MM.1S (cell line): ENCODE results near the gene ASIC2.

ENCODE experiments used
- DNase-seq: peaks from one replicate; pipeline ENCODE4 v3.0.0-alpha.2; 2015
- H2AFZ ChIP-seq: fragments of 300-600 bp; sonication (generic); 2 replicates; pipeline ENCODE4 v1.6.0; 2016; ENCODE audit warnings: antibody characterized with exemption, low read length
- H3F3A ChIP-seq: fragments of 300-600 bp; sonication (generic); 2 replicates; pipeline ENCODE4 v1.6.1; 2016; ENCODE audit warnings: mild to moderate bottlenecking, antibody characterized with exemption, low read length, moderate library complexity, mixed read lengths; ENCODE audit not compliant: insufficient read depth
- H3K27ac ChIP-seq: fragments of 300-600 bp; sonication (generic); 2 replicates; pipeline ENCODE4 v1.5.1; 2016; ENCODE audit warnings: mild to moderate bottlenecking, low read length
- H3K27me3 ChIP-seq: fragments of 300-600 bp; sonication (generic); replicated peaks from 2 replicates; pipeline ENCODE4 v1.6.0; 2016; ENCODE audit warnings: low read length; ENCODE audit not compliant: insufficient read depth
- H3K36me3 ChIP-seq: fragments of 300-600 bp; sonication (generic); replicated peaks from 2 replicates; pipeline ENCODE4 v1.6.1; 2016; ENCODE audit warnings: mild to moderate bottlenecking, low read length, mixed read lengths; ENCODE audit not compliant: insufficient read depth
- H3K4me1 ChIP-seq: fragments of 300-600 bp; sonication (generic); 2 replicates; pipeline ENCODE4 v1.6.1; 2016; ENCODE audit warnings: low read length, mixed read lengths
- H3K4me2 ChIP-seq: fragments of 300-600 bp; sonication (generic); 2 replicates; pipeline ENCODE4 v1.6.0; 2016; ENCODE audit warnings: low read depth, low read length
- H3K4me3 ChIP-seq: fragments of 300-600 bp; sonication (generic); 2 replicates; pipeline ENCODE4 v1.5.1; 2016; ENCODE audit warnings: low read length, mixed read lengths
- H3K79me2 ChIP-seq: fragments of 300-600 bp; sonication (generic); 2 replicates; pipeline ENCODE4 v1.6.1; 2016; ENCODE audit warnings: mixed run types, low read length, mixed read lengths
- H3K9ac ChIP-seq: fragments of 300-600 bp; sonication (generic); 2 replicates; pipeline ENCODE4 v1.6.1; 2016; ENCODE audit warnings: low read length, mixed read lengths
- H3K9me2 ChIP-seq: fragments of 300-600 bp; sonication (generic); replicated peaks from 2 replicates; pipeline ENCODE4 v1.6.1; 2016; ENCODE audit warnings: mild to moderate bottlenecking, low read length, mixed read lengths; ENCODE audit not compliant: insufficient read depth
- H3K9me3 ChIP-seq: fragments of 300-600 bp; sonication (generic); replicated peaks from 2 replicates; pipeline ENCODE4 v1.6.1; 2016; ENCODE audit warnings: mild to moderate bottlenecking, low read length, mixed read lengths; ENCODE audit not compliant: insufficient read depth
- H4K20me1 ChIP-seq: fragments of 300-600 bp; sonication (generic); 2 replicates; pipeline ENCODE4 v1.6.1; 2016; ENCODE audit warnings: mild to moderate bottlenecking, low read length, moderate library complexity, mixed read lengths; ENCODE audit not compliant: insufficient read depth
- CTCF ChIP-seq: fragments of 300-600 bp; sonication (generic); IDR thresholded peaks from 2 replicates; pipeline ENCODE4 v1.5.1; 2016; ENCODE audit warnings: antibody characterized with exemption, low read length, mixed read lengths
- EZH2 ChIP-seq: fragments of 300-600 bp; sonication (generic); optimal IDR thresholded peaks from 2 replicates; pipeline ENCODE3; 2017; ENCODE audit warnings: low read depth, mild to moderate bottlenecking, antibody characterized with exemption, low read length, mixed read lengths
- EZH2phosphoT487 ChIP-seq: fragments of 300-600 bp; sonication (generic); IDR thresholded peaks from 2 replicates; pipeline ENCODE4 v1.6.1; 2018; ENCODE audit warnings: antibody characterized with exemption, low read length

Gene ASIC2

GRCh38 chr17:33175562-33175961, 117.5 kb downstream of the ASIC2 start:
- H3K4me1 ChIP-seq: no peaks in the 10 kb centered on the region
- H3K36me3 ChIP-seq: no peaks in the 10 kb centered on the region
- no peaks in the 10 kb centered on the region for H3K27me3 ChIP-seq
- no peaks in the 10 kb centered on the region for H3K9me2 ChIP-seq
- H2AFZ ChIP-seq: no peak overlapping the region
- no peak overlapping the region for H3K27ac ChIP-seq
- no peaks in the 10 kb centered on the region for H3F3A ChIP-seq
- H3K79me2 ChIP-seq: no peaks in the 10 kb centered on the region
- H3K4me3 ChIP-seq: no peak overlapping the region
- no peaks in the 10 kb centered on the region for H4K20me1 ChIP-seq
- no peak overlapping the region for H3K4me2 ChIP-seq
- H3K9ac ChIP-seq: no peak overlapping the region
- H3K9me3 ChIP-seq: no peaks in the 10 kb centered on the region
- TF ChIP-seq EZH2phosphoT487 (no peak), CTCF (no peak), EZH2 (no peak)
- DNase-seq: no peak

GRCh38 chr17:33171931-33172330, 121.2 kb downstream of the ASIC2 start:
- Histone ChIP-seq H3K27ac (no peak overlapping the region), H3K4me3 (no peak overlapping the region), H3K9me3 (no peaks in the 10 kb centered on the region), H3K79me2 (no peaks in the 10 kb centered on the region), H3K9me2 (no peaks in the 10 kb centered on the region), H3K9ac (no peak overlapping the region), H3K27me3 (no peaks in the 10 kb centered on the region), H3K4me1 (no peaks in the 10 kb centered on the region), H3K36me3 (no peaks in the 10 kb centered on the region), H3F3A (no peaks in the 10 kb centered on the region), H3K4me2 (no peak overlapping the region), H4K20me1 (no peaks in the 10 kb centered on the region), H2AFZ (no peak overlapping the region)
- TF ChIP-seq CTCF: no peak
- TF ChIP-seq EZH2: no peak
- TF ChIP-seq EZH2phosphoT487: no peak
- DNase-seq: no peak

- H3K4me3 ChIP-seq: no peak overlapping the region
- H3K4me1 ChIP-seq: no peaks in the 10 kb centered on the region
- H3K36me3 ChIP-seq: no peaks in the 10 kb centered on the region
- H3K4me2 ChIP-seq: no peak overlapping the region
- H3K79me2 ChIP-seq: no peaks in the 10 kb centered on the region
- no peaks in the 10 kb centered on the region for H4K20me1 ChIP-seq
- no peaks in the 10 kb centered on the region for H3F3A ChIP-seq
- no peaks in the 10 kb centered on the region for H3K27me3 ChIP-seq
- no peaks in the 10 kb centered on the region for H3K9me2 ChIP-seq
- H3K27ac ChIP-seq: no peak overlapping the region
- no peak overlapping the region for H2AFZ ChIP-seq
- H3K9me3 ChIP-seq: no peaks in the 10 kb centered on the region
- DNase-seq: no peak
- TF ChIP-seq EZH2 (no peak), CTCF (no peak), EZH2phosphoT487 (no peak)
- H3K9ac ChIP-seq: no peak overlapping the region
These were observed 123.4 kb downstream of the ASIC2 start for GRCh38 chr17:33169580-33170285.
